HepG2 (cell line): Measurements from ENCODE around the gene PELO.

Experiments
- KAT7 ChIP-seq: IDR thresholded peaks from 2 replicates; pipeline ENCODE4 v1.6.1; 2018; ENCODE audit warnings: borderline replicate concordance, missing compliant biosample characterization
- TF ChIP-seq, protein P1 (sequence below): sonication (generic); formaldehyde crosslinking; IDR thresholded peaks from 2 replicates; pipeline ENCODE4 v1.8.1; 2023; ENCODE audit warnings: mild to moderate bottlenecking, inconsistent platforms, moderate library complexity, missing genetic modification reagents, borderline replicate concordance
- TF ChIP-seq, protein P2 (sequence below): IDR thresholded peaks from 2 replicates; pipeline ENCODE4 v1.6.1; 2016; ENCODE audit warnings: low read depth, missing genetic modification reagents, missing compliant biosample characterization

DNA sequence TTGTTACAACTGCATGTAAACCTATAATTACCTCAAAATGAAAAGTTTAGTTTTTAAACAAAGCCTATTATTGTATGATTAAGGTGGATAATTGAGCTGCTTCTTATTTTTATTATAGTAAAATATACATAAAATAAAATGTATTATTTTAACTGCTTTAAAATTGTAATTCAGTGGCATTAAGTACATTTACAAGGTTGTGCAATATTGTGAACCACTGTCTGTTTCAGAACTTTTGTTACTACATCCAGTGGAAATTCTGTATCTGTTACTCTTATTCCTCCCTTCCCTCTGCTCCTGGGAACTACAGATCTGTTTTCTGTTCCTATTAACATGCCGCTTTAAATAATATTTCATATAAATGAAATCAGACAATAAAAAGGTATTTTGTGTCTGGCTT lies 37.1 kb downstream of the PELO start:
- TF ChIP-seq, protein P1, sequence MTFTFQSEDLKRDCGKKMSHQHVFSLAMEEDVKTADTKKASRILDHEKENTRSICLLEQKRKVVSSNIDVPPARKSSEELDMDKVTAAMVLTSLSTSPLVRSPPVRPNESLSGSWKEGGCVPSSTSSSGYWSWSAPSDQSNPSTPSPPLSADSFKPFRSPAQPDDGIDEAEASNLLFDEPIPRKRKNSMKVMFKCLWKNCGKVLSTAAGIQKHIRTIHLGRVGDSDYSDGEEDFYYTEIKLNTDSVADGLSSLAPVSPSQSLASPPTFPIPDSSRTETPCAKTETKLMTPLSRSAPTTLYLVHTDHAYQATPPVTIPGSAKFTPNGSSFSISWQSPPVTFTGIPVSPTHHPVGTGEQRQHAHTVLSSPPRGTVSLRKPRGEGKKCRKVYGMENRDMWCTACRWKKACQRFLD = no peak
- TF ChIP-seq, protein P2, sequence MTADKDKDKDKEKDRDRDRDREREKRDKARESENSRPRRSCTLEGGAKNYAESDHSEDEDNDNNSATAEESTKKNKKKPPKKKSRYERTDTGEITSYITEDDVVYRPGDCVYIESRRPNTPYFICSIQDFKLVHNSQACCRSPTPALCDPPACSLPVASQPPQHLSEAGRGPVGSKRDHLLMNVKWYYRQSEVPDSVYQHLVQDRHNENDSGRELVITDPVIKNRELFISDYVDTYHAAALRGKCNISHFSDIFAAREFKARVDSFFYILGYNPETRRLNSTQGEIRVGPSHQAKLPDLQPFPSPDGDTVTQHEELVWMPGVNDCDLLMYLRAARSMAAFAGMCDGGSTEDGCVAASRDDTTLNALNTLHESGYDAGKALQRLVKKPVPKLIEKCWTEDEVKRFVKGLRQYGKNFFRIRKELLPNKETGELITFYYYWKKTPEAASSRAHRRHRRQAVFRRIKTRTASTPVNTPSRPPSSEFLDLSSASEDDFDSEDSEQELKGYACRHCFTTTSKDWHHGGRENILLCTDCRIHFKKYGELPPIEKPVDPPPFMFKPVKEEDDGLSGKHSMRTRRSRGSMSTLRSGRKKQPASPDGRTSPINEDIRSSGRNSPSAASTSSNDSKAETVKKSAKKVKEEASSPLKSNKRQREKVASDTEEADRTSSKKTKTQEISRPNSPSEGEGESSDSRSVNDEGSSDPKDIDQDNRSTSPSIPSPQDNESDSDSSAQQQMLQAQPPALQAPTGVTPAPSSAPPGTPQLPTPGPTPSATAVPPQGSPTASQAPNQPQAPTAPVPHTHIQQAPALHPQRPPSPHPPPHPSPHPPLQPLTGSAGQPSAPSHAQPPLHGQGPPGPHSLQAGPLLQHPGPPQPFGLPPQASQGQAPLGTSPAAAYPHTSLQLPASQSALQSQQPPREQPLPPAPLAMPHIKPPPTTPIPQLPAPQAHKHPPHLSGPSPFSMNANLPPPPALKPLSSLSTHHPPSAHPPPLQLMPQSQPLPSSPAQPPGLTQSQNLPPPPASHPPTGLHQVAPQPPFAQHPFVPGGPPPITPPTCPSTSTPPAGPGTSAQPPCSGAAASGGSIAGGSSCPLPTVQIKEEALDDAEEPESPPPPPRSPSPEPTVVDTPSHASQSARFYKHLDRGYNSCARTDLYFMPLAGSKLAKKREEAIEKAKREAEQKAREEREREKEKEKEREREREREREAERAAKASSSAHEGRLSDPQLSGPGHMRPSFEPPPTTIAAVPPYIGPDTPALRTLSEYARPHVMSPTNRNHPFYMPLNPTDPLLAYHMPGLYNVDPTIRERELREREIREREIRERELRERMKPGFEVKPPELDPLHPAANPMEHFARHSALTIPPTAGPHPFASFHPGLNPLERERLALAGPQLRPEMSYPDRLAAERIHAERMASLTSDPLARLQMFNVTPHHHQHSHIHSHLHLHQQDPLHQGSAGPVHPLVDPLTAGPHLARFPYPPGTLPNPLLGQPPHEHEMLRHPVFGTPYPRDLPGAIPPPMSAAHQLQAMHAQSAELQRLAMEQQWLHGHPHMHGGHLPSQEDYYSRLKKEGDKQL (CRISPR knock-in tag) = no peak
- no peak for TF ChIP-seq KAT7 (CRISPR knock-in tag)
